HS-5 (cell line): ENCODE data around the gene YY1.
"Not testable (repeated sequence)": the region's sequence is repeated elsewhere in the genome, so short reads cannot be mapped to it uniquely, and the experiment has no call there.

ENCODE experiments used
- DNase-seq: peaks from one replicate; pipeline ENCODE4 v3.0.0-alpha.2; 2012; ENCODE audit warnings: low read depth

The YY1 gene

DNA sequence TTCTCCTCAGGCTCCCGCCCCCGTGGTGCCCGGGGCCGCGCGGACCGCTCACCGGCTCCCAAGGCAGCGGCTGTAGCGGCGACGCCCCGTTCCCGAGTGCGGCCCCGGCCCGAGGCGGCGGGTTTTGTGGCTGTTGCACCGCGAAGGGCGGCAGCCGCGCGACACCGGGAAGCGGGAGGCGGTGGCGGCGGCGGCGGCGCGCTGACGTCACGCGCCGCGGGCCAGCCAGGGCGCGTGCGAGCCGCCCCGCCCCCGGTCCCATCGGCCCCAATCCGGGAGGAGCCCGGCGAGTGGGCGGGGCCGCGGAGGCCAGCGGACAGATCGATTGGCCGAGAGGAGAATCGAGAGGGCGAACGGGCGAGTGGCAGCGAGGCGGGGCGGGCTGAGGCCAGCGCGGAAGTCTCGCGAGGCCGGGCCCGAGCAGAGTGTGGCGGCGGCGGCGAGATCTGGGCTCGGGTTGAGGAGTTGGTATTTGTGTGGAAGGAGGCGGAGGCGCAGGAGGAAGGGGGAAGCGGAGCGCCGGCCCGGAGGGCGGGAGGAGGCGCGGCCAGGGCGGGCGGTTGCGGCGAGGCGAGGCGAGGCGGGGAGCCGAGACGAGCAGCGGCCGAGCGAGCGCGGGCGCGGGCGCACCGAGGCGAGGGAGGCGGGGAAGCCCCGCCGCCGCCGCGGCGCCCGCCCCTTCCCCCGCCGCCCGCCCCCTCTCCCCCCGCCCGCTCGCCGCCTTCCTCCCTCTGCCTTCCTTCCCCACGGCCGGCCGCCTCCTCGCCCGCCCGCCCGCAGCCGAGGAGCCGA lies at the start of gene YY1:
YY1 (plus strand) TSS at position 726 of the 792 bp plus-strand sequence. CDS start 101 bp downstream, outside the sequence.
- DNase-seq, result peak; percentile 75

DNA sequence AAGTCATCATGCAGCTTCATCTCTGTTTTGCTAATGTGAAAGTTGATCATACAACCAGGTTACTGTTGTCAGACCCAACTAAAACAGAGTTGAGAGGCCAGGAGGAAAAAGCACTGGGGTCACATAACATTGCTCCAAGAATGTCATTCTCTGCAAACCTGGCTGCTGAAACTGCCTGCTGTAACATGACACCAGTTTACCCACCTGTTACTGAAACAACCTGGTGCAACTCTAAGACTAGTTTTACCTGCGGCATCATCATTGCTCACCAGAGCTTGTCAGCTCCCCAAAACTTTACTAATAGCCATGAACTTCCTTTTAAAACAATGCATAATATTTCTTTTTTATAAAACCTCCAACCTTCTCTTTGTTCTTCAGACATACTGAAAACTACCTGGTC lies 48.8 kb upstream of the YY1 start:
- DNase-seq, result no peak

DNA sequence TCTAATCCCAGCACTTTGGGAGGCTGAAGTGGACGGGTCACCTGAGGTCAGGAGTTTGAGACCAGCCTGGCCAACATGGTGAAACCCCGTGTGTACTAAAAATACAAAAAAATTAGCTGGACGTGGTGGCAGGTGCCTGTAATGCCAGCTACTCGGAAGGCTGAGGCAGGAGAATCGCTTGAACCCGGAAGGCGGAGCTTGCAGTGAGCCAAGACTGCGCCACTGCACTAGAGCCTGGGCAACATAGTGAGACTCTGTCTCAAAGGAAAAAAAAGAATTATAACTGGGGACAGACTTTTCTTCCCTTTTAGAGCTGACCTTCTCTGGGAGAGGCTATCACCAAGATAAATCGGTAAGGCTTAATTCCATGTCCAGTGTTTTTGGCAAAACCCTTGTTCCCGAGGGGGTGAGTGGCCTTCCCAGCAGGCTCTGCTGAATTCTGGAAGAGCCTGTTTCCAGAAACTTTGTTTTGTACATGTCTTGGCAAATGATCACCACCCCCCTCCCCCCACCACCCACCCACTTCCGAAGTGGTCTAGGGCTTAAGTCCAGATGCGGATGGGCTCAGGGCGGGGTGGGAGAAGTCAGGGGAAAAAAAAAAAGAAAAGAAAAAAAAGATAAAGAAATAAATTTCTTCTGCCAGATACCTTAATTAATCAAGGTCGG lies 47.2 kb upstream of the YY1 start:
- DNase-seq, result no peak

DNA sequence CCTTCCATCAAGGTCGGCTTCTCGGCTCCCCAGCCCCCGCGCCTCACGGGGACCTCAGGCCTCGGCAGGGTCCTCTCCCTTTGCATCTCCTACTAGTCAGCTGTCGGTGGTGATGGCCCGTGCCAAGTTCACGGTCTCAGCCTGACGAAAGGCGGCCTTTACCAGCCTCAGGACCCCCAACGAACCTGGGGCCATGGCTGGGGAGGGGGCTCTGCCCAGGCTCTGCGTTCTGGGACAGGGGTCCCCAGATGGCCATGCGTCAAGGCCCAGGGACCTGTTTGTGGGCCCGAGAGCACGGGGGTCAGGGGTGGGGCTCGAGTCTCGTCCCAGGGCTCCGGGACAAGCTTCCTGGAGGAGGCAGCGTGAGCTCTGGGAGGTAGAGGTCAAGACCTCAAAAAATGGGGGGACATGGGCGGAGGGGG lies 46.7 kb upstream of the YY1 start:
- DNase-seq, result no peak

DNA sequence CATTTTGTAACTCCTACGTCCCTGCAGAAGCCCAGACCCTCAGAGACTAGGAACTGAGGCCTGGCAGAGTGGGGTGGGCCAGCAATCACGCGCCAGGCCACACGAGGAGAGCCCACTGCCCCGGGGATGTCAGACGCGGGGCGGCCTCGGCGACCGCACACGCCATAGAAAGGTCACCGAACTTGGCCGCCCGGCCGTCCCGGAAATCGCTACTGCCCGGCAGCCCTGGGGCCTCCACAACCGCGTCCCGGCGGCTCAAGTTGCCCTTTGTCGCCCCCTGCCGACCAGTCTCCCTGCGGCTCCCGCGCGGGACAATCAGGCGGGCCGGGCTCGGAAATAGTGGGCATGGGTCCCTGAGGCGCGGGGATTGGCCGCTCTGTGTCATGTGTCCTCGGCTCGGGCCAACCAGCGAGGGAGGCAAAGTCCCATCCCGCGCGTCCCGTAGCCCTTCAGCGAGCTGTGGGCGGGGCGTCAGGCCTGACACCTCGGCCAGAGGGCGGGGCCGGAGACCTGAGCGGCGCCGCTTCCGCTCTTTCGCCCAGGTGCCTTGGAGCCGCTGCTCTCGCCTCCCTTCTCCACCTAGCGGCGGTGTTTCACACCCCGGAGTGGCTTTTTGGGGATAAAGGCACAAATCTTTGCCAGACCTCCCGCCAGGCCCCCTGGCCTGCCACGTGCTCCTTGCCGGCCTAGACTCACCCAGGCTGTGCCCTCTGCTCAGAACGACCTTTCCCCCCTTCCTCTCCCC lies 46.1 kb upstream of the YY1 start:
- peak; percentile 80 for DNase-seq

DNA sequence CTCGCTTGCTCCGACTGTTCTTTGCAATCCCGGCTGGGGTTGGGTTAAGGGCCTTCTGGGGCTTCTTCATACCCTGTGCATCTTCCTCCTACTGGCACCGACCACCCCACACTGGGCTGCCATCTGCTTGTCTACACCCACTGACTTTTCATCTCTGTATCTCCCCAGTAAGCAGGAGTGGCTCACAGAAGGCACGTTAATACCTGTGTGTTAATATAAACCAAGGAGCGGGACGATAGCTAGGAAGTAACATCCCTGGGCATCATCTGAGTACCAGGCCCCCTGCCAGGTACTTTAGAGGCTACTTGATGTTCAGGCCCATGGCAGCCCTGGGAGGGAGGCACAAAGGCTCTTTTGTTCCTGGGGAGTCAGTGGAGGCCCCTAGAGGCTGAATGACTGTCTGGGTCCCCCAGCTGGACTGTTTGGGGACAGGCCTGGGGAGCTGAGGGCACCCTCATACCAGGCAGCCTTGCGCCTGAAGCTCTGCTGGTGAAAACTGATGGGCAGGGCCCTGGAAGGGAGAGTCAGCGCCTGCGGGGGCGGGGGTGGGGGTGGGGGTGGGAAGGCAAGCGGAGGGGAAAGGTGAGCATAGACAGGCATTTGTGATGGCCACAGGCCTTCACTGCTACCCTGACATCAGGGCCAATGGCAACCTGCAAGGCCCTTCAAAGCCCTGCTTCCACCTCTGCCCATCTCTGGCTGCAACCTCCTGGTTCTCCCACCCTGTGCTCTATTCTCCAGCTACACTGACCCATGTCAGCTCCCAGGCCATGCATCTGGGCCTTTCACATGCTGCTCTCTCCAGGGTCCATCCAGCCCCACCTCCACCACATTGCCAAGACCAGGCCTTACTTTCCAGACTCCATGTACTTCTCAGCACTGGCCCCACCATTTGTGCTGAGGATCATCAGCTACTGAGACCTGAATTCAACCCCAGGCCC lies 45.3 kb upstream of the YY1 start:
- no peak for DNase-seq

DNA sequence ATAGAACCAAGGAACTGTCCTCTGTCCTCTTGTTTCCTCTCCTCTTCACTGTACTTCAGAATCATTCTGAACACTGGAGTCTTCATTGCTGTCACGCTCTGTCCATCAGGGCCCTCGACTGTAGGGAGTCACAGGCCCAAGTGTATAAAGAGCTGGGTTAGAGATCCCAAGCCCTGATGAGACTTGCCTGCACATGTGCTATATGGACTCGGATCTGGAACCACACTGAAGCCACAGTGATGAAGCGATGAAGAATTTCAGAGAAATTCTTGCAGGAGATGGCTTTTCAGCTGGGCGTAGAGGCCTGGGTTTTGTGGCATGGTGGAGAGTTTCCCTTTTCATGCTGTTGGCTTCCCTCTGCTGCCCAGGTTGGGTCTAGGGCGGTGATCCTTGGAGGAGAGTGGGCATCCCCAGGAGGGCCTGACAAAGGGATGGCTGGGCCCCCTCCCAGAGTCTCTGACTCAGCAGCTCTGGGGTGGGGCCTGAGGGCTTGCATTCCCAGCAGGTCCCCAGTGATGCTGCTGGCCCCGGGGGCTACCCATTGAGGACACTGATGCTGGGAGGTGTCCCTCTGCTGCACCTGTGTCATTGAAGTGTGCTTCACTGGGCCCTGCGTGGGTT lies 39.6 kb upstream of the YY1 start:
- no peak for DNase-seq

DNA sequence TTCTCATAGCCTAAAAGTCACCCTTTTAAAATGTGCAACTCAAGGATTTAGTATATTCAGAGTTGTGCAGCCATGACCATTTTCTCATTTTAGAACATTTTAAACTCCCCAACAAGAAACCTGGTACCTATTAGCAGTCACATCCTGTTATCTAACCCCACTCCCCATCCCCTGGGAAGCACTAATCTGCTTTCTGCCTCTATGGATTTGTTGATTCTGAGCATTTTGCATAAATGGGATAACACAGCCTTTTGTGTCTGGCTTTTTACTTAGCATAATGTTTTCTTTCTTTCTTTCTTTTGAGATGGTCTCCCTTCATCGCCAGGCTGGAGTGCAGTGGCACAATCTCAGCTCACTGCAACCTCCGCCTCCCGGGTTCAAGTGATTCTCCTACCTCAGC lies 38.6 kb upstream of the YY1 start:
- no peak for DNase-seq

DNA sequence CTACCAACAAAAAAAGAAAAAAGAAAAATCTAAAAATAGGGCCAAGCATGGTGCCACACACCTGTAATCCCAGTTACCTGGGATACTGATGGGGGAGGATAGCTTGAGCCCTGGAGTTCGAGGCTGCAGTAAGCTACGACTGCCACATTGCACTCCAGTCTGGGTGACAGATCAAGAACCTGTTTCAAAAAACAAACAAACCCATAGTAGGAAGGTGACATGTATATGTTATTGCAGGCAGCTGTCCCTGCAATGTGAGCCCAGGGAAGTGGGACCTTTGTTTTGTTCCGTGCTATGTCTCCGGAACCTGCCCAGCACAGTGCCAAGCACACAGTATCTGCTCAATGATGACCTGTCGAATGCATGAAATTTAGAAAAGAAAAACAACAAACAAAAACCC lies 37.2 kb upstream of the YY1 start:
- no peak for DNase-seq

DNA sequence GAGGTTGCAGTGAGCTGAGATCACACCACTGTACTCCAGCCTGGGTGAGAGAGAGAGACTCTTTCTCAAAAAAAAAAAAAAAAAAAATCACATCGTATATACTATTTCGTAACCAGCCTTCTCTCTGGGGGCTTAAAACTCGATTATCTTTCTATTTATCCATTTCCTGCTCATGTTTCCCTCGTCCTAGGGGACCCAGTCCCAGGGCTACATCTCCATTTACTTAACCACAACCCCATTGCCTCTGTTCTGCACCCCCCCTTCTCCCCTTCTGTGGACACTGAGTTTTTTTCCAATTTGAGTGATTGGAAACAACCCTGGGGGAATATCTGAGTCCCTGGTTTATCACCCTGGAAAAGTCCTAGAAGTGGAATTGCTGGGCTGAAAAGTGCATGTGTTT lies 36.2 kb upstream of the YY1 start:
- no peak for DNase-seq

DNA sequence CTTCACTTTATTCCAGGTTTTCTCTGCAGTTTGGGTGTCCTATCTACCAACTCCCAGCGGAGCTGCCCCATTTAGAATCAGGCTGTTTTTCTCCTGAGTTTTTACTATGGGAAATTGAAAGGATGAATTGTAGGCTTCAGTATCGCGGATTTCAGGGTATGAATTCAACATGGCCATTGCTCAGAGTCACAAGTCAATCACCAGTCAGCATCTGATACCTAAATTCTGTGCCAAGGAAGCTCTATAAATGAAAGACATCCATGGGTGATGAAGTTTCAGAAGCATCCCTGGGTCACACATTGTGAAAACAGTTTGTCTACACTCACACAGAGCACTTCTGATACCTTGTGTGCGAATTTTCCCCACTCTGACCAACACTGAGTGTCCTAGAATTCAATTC lies 35.8 kb upstream of the YY1 start:
- no peak for DNase-seq

DNA sequence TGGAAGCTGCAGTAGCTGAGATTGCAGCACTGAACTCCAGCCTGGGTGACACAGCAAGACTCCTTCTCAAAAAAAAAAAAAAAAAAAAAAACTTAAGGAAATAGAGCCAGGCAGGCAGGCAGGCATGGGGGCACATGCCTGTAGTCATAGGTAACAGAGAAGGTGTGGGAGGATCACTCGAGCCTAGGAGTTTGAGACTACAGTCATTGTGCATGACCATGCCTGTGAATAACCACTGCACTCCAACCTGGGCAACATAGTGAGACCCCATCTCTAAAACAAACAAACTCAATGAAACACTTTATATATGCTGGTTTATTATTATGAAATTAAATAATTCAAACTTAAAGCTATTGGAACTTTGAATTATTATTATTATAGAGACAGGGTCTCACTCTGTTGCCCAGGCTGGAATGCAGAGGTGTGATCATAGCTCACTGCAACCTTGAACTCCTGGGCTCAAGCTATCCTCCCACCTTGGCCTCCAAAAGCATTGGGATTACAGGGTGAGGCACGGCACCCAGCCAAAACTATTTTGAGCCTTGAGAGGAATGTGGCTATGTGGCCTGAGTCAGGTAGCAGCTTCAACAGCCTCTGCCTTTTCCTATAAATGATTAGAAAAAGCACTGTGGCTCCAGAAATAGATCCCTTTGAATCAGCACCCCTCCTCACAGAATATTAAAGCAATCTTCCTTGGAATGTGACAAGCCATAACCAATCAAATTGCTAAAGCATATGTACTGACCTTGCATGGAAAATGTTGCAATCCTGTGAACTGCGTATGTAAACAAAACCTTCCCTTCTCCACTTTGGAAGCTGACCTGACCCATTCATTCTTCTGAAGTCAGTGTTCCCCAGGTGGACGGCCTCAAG lies 34.7 kb upstream of the YY1 start:
- DNase-seq, result no peak

DNA sequence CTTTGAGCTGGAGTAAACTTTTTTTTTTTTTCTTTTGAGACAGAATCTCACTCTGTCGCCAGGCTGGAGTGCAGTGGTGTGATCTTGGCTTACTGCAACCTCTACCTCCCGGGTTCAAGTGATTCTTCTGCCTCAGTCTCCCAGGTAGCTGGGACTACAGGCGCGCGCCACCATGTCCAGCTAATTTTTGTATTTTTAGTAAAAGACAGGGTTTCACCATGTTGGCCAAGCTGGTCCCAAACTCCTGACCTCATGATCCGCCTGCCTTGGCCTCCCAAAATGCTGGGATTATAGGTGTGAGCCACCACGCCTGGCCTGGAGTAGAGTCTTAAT lies 34.1 kb upstream of the YY1 start:
- DNase-seq, result not testable (repeated sequence)

DNA sequence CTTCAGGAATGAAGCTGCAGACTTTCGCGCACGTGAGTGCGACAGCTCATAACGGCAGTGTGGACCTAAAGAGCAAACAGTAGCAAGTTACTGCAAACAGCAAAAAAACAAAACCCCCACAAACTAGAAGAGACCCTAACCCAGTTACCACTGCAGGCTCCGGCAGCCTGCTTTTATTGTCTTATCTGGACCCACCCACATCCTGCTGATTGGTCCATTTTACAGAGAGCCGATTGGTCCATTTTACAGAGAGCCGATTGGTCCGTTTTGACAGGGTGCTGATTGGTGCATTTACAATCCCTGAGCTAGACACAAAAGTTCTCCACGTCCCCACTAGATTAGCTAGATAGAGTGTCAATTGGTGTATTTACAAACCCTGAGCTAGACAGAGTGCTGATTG lies 31.4 kb upstream of the YY1 start:
- not testable (repeated sequence) for DNase-seq

DNA sequence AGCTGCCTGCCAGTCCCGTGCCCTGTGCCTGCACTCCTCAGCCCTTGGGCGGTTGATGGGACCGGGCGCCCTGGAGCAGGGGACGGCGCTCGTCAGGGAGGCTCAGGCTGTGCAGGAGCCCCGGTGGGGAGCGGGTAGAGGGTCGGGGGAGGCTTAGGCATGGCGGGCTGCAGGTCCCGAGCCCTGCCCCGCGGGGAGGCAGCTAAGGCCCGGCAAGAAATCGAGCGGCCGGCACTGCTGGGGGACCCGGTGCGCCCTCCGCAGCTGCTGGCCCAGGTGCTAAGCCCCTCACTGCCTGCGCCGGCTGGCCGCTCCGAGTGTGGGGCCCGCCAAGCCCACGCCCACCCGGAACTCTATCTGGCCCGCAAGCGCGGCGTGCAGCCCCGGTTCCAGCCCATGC lies 30.8 kb upstream of the YY1 start:
- not testable (repeated sequence) for DNase-seq

DNA sequence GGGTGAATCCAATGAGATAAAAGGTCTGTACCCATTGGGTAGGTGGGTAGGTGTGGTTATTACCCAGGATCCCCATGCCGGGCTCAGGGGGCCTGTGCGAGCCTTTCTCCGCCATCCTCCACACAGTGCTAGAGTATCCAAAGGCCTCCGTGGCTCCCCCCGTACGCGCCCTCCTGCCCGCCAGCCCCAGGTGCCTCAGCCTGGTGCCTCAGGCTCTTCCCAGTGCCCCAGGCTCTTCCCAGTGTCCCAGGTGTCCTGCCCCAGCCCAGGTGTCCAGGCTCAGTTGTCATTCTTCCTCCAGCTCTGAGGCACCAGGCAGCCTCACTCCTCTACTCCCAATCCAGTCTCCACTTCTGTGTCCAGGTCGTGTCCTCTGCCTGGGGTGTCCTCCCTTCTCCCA lies 27.6 kb upstream of the YY1 start:
- DNase-seq, result no peak

DNA sequence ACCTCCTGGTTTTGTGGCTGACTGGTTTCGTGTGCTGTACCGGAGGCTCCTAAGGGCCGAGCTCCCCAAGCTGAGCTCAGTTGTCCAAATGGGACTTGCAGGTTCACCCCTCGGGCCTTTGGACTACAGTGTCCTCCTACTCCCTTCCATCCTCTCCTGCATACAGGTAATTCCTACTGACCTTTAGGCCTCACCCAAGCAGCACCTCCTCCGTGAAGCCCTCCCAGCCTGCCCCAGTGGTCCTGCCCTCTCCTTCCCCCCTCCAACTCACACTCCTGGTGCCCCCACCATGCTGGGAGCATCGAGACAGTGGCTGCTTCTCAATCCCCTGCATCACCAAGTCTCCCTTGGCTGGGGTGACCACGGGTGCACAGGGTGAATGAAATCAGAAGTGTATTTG lies 27.1 kb upstream of the YY1 start:
- DNase-seq, result no peak

DNA sequence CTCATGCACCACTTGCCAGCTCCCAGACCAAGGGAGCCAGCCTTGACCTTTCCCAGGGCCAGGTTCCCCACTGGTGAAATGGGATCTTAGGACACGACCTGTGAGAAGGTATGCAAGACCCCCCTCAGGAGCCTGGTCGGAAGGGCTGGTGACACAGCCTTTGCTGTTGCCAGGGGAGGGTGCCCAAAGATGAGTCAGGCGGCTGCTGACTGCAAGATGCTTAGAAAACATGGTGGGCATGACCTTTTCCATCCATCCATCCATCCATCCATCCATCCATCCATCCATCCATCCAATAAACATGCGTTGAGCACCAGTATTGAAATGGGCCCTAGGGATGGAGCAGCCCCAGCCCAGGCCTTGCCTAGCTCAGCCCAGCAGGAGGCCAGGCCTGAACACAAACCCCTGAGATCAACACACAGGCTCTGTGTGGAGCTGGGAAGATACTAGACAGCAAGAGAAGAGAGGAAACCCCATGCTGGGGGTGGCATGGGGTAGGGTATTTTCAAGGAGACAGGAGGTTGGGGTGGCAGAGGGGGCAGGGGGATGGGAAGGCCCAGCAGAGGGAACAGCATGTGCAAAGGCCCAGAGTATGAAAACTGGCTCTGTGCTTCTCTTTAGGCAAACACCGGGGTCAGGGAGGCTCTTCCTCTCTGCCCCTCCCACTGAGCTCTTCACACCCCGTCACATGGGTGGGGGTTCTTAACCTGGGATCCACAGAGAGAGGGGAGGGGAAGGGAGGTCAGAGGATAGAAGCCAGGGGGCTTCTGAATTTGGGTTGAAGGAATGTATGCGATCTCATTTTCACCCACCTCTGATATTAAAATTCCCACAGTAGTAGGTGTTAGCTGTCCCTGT lies 26.2 kb upstream of the YY1 start:
- no peak for DNase-seq

DNA sequence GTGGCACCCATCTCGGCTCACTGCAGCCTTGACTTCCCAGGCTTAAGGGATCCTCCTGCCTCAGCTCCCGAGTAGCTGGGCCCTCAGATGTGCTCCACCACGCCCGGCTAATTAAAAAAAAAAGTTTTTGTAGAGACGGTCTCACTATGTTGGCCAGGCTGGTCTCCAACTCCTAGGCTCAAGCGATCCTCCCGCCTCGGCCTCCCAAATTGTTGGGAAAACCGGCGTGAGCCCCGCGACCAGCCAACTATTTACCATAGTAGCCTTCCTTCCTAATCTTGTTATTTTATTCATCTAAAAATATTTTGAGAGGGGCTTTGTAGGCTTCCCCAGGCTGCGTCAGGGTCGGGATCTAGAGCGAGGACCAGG lies 25.4 kb upstream of the YY1 start:
- DNase-seq, result no peak
